Heart left ventricle (tissue), 16 donors: Measurements from ENCODE around the gene TBX2. TPM values are rescaled to one million over a fixed set of nuclear protein-coding genes. Genes with fewer than 3 reads are reported as not detected.

Experiments used
- ATAC-seq, 4 donors: fragments of 200-7000 bp; cut with Tn5 transposase; one replicate each; pipeline ENCODE4 v1.9.1; 2020 to 2022; ENCODE audit warnings: moderate library complexity in 4 of 4, mild to moderate bottlenecking in 3 of 4, moderate number of reproducible peaks in 1 of 4
- DNase-seq, 5 donors: peaks; one replicate each; pipeline ENCODE4 v3.0.0-alpha.2; 2020
- H3K27ac ChIP-seq, 12 donors: fragments of 200-600 bp; sonication (generic) in 4 of 12; one replicate each; pipeline versions ENCODE4 v1.5.0 to v1.8.0; 2016 to 2022; ENCODE audit warnings: mild to moderate bottlenecking in 2 of 12
- H3K27me3 ChIP-seq, 9 donors: fragments of 200-600 bp; sonication (generic) in 2 of 9; one replicate each; pipeline versions ENCODE4 v1.5.1 to v1.8.0; 2016 to 2022; ENCODE audit warnings: mild to moderate bottlenecking in 3 of 9
- H3K36me3 ChIP-seq, 9 donors: fragments of 200-600 bp; sonication (generic) in 2 of 9; one replicate each; pipeline versions ENCODE4 v1.5.0 to v1.8.0; 2018 to 2022; ENCODE audit warnings: mild to moderate bottlenecking in 2 of 9
- H3K4me1 ChIP-seq, 12 donors: fragments of 200-600 bp; sonication (generic) in 4 of 12; one replicate each; pipeline versions ENCODE4 v1.5.0 to v1.8.0; 2016 to 2022; ENCODE audit warnings: mild to moderate bottlenecking in 3 of 12
- H3K4me3 ChIP-seq, 12 donors: fragments of 200-600 bp; sonication (generic) in 4 of 12; one replicate each; pipeline versions ENCODE4 v1.5.0 to v1.8.0; 2017 to 2022; ENCODE audit warnings: mild to moderate bottlenecking in 9 of 12, moderate library complexity in 4 of 12
- H3K9me3 ChIP-seq, 12 donors: fragments of 200-600 bp; sonication (generic) in 4 of 12; one replicate each; pipeline versions ENCODE4 v1.5.0 to v1.8.0; 2016 to 2022; ENCODE audit warnings: mild to moderate bottlenecking in 1 of 12
- CTCF ChIP-seq, 12 donors: fragments of 200-600 bp; sonication (generic) in 4 of 12; IDR thresholded peaks; one replicate each; pipeline versions ENCODE4 v1.5.0 to v1.8.0; 2018 to 2022; ENCODE audit warnings: antibody characterized with exemption in 12 of 12, mild to moderate bottlenecking in 5 of 12
- POLR2A ChIP-seq, 2 donors: fragments of 450-650 bp; IDR thresholded peaks; one replicate each; pipeline ENCODE4 v1.6.1; 2017; ENCODE audit warnings: antibody characterized with exemption in 2 of 2, mild to moderate bottlenecking in 2 of 2, moderate library complexity in 2 of 2
- WGBS, 4 donors: extraction: QIAGEN DNeasy Blood & Tissue Kit in 2 of 4; methylation state at CpG; one replicate each; pipeline versions ENCODE4 v1.1.5 to v1.1.7; 2013 to 2018; 5-methylcytosine and 5-hydroxymethylcytosine counted together
- intact Hi-C, 10 donors: fragments of 100-400 bp; cut with DNase I; formaldehyde crosslinking; loops; one replicate each; pipeline versions ENCODE4 v1.11.1 to v1.14.2; 2022
- polyA plus RNA-seq, 2 donors: library from polyadenylated mRNA; stranded (reverse); fragments of 200-250 nt; gene quantifications; one replicate each; pipeline ENCODE4 v1.2.3, GENCODE V29; 2013
- total RNA-seq, 9 donors: library from RNA; depleted of rRNA in 2 of 9; stranded (reverse); fragments of >200 nt in 2 of 9; fragmentation: NEBNext Ultra II Directional in 3 of 9; extraction: Animal tissue kit (Norgen Biotek cat#: 25700) in 3 of 9; gene quantifications; one replicate each; pipeline versions ENCODE4 v1.1.0 to v1.2.4, GENCODE V29; 2016 to 2023
- donor health status: ischemic (EF 13 %, LVEDD 7.1; RV severe dilation, severe dysfunction).
- donor health status: healthy with polysubstance abuse.
- donor health status: DM: no; HTN: yes; CAD: no.
- donor health status: DM: no; HTN: no; CAD: no.
- donor health status: ischemic (EF 25% LVEDD 6.9; RV normal size, moderate dysfunction).
- donor health status: ischemic (EF 25% LVEDD 5.7; RV mildly dilated, moderate dysfunction).
- donor health status: healthy.
- donor health status: DM: yes; HTN: yes; CAD: no.
- donor health status: ischemic (EF 35%, LVEDD 5.7; RV mildly dilated, moderate dysfunction).
- donor health status: nonischemic (EF 11% LVEDD 7.7; RV severe dilation, severe dysfunction).
- donor health status: DM: yes; HTN: yes; CAD: no.
- donor health status: PGD.
- donor health status: ischemic (EF 29% LVEDD 5.4; RV normal size, mild dysfunction).
- donor health status: nonischemic (EF 23%, LVEDD 6.1; RV moderate dilation, normal function).

TBX2 gene
- total and polyA plus RNA-seq, 11 donors = 7.0 to 23.0 (median 13.4) TPM

- H3K4me3 ChIP-seq = peak within 1 kb of the TSS; percentile 3 to 44 (median 32)
- WGBS, 4 donors = 7 to 19% (median 11%) methylated on average over 44 to 59 of the region's 59 CpGs
- H3K4me1 ChIP-seq = peaks cover 0 to 41% (median 17%) of the 10 kb centered on the region in 12 donors
- no peak within 1 kb of the TSS for H3K27ac ChIP-seq
- intact Hi-C loops = no loop called here
- H3K9me3 ChIP-seq = no peaks in the 10 kb centered on the region
- TF ChIP-seq POLR2A (IDR thresholded peaks at IDR 0.05) (no peak), CTCF (IDR thresholded peaks at IDR 0.05) (no peak)
- no peaks in the 10 kb centered on the region for H3K36me3 ChIP-seq
- ATAC-seq (peak in 1 of 4 donors; percentile 26), DNase-seq (no peak)
- H3K27me3 ChIP-seq = peaks cover 54 to 98% (median 74%) of the 10 kb centered on the region in 9 donors
Measured at GRCh38 chr17:61452301-61453290, 53.0 kb downstream of the TBX2 start, which contains the start of gene TBX4. Gene TBX4, plus strand, starts transcription at chr17:61452422. Its CDS starts 4,069 bp downstream, at chr17:61456491.

DNA sequence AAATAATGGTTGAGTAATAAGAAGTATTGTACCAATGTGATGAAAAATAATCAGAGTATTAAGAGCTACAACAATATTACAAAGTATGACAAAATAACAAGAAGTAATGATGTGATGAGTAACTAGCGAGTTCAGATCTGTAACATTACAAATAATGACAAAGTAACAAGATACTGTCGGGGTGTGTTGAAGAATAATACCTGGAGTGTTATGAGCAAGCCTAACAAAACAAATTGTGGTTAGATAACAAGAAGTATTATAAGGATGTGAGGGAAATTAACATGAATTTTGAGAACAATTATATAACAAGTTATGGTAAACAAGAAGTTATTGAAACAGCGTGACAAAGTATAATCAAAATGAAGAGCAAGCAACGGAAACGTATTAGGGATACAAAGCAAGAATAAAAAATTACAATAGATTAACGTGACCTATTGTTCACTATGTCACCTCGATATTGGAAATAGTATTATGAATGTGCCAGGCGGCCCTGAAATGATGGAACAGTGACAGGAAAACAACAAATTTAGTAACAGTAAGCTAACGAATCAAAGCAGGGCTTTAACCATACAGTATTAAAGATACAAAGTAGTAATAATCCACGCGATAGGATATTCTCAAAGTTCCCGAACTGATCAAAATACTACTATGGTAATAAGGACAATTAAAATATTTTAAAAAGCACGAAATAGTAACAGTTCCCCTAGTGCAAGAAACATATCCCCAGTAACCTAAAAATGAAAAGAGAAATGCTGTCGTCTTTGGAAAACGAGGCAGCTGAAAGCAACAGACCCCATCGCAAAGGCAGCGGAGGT lies 54.1 kb downstream of the TBX2 start:
- no peak overlapping the region for H3K27ac ChIP-seq
- peaks cover 0 to 44% (median 18%) of the 10 kb centered on the region in 12 donors for H3K4me1 ChIP-seq
- peaks cover 56 to 99% (median 85%) of the 10 kb centered on the region in 9 donors for H3K27me3 ChIP-seq
- intact Hi-C loops = no loop called here
- H3K4me3 ChIP-seq = no peak overlapping the region
- DNase-seq = no peak
- no peak for ATAC-seq
- H3K9me3 ChIP-seq = no peaks in the 10 kb centered on the region
- 18 to 28% (median 23%) methylated on average over 17 of the region's 17 CpGs for WGBS, 4 donors
- H3K36me3 ChIP-seq = no peaks in the 10 kb centered on the region
- TF ChIP-seq CTCF (IDR thresholded peaks at IDR 0.05) = no peak
- no peak for TF ChIP-seq POLR2A (IDR thresholded peaks at IDR 0.05)

GRCh38 chr17:61454381-61455323 lies 55.0 kb downstream of the TBX2 start:
- intact Hi-C loops = no loop called here
- 10 to 19% (median 15%) methylated on average over 66 to 86 of the region's 86 CpGs for WGBS, 4 donors
- ATAC-seq = no peak
- H3K9me3 ChIP-seq = no peaks in the 10 kb centered on the region
- no peaks in the 10 kb centered on the region for H3K36me3 ChIP-seq
- peak in 1 of 5 donors; percentile 56 for DNase-seq
- H3K27ac ChIP-seq = no peak overlapping the region
- H3K4me1 ChIP-seq = peaks cover 0 to 44% (median 18%) of the 10 kb centered on the region in 12 donors
- TF ChIP-seq POLR2A (IDR thresholded peaks at IDR 0.05) (no peak), CTCF (IDR thresholded peaks at IDR 0.05) (no peak)
- no peak overlapping the region for H3K4me3 ChIP-seq
- H3K27me3 ChIP-seq = peaks cover 56 to 100% (median 93%) of the 10 kb centered on the region in 9 donors
